NOMO-1 treated with DMSO at 0.1 percent for 48 hours (cell line): ENCODE measurements around the gene DGKQ.

Experiments
- DNase-seq: peaks from one replicate; lab custom pipeline; 2025; ENCODE audit not compliant: unreplicated experiment; lab: John Stamatoyannopoulos, UW

The DGKQ gene

DNA sequence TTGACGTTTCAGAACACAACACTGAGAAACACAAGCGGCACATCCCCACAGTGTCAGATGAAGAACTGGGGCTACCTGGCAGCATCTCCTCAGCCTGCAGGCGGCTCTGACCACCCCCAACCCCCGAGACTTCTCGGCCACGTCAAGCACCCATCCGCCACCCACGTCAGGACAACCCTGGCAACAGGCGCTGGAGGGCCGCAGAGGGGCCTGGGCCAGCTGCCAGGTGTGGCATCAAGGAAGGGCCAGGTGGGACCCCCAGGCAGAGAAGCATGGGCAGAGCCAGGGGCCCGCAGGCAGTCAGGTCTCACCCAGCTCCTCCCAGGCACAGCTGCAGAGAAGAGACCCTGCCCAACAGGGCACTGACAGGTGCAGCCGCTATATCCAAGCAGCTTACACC is 63.5 kb downstream of the DGKQ start:
- no peak for DNase-seq

DNA sequence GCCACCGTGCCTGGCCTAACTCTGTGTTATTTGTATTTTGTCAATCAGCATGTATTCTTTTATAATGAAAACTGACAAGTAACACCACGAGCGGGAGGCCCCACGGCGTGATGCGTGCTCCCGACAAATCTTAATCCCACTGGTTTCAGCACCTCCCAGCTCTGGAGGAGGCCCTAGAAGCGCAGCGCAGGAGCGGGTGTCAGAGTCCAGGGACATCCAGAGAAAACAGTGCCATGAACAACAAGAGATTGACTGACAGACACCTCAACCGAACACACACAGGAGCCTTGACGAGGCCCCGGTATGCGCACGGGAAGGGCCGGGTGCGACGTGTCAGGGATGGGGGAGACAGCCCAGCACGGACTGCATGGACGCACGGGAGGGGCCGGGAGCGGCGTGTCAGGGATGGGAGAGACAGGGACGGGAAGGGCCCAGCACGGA is 64.2 kb downstream of the DGKQ start:
- no peak for DNase-seq
